IMR-90 (cell line): ENCODE results near the gene C3orf22. TPM values are rescaled to one million over a fixed set of nuclear protein-coding genes. Genes with fewer than 3 reads are reported as not detected.

Source experiments
- ATAC-seq: fragments of 200-7000 bp; cut with Tn5 transposase; 2 replicates; pipeline ENCODE4 v1.9.1; 2020; ENCODE audit warnings: low read depth, mild to moderate bottlenecking, moderate library complexity
- BruUV-seq: library from RNA; stranded (reverse); fragments of 400-500 nt; replicated peaks from 2 replicates; lab custom pipeline; 2021; lab: Mats Ljungman, UMichigan
- CTCF ChIA-PET: fragments of 300-600 bp; formaldehyde crosslinking; extraction: SDS; loops from one replicate; lab custom pipeline; 2021; ENCODE audit warnings: antibody characterized with exemption; lab: Yijun Ruan, JAX
- POLR2A ChIA-PET: fragments of 300-600 bp; sonication (Branson Sonifier 250); formaldehyde crosslinking; loops from one replicate; lab custom pipeline; 2022; ENCODE audit warnings: antibody characterized with exemption; ENCODE audit not compliant: unreplicated experiment; lab: Charles Lee
- DNase-seq: peaks from one replicate; pipeline ENCODE4 v3.0.0; 2013
- H2AFZ ChIP-seq: replicated peaks from 2 replicates; pipeline ENCODE3; 2013; ENCODE audit warnings: low read length, mild to moderate bottlenecking; ENCODE audit not compliant: poor library complexity
- H2AK5ac ChIP-seq: 2 replicates; pipeline ENCODE4 v1.6.1; 2013; ENCODE audit warnings: low read depth, low read length, inconsistent platforms
- H2AK9ac ChIP-seq: replicated peaks from 2 replicates; pipeline ENCODE3; 2013; ENCODE audit warnings: mild to moderate bottlenecking, low read depth, low read length, moderate library complexity; ENCODE audit not compliant: poor library complexity
- H2BK120ac ChIP-seq: 2 replicates; pipeline ENCODE4 v1.6.1; 2013; ENCODE audit warnings: low read depth, low read length, inconsistent platforms
- H2BK15ac ChIP-seq: 3 replicates; pipeline ENCODE4 v1.6.1; 2013; ENCODE audit warnings: low read depth, low read length, inconsistent platforms
- H2BK20ac ChIP-seq: 2 replicates; pipeline ENCODE4 v1.6.1; 2013; ENCODE audit warnings: low read depth, mild to moderate bottlenecking, inconsistent platforms, low read length, moderate library complexity
- H2BK5ac ChIP-seq: 2 replicates; pipeline ENCODE4 v1.6.1; 2013; ENCODE audit warnings: mild to moderate bottlenecking, low read depth, low read length, inconsistent platforms; ENCODE audit not compliant: poor library complexity, severe bottlenecking
- H3K14ac ChIP-seq: replicated peaks from 2 replicates; pipeline ENCODE4 v1.6.1; 2013; ENCODE audit warnings: low read depth, low read length, inconsistent platforms
- H3K18ac ChIP-seq: 2 replicates; pipeline ENCODE4 v1.6.1; 2013; ENCODE audit warnings: low read depth, low read length, control low read depth
- H3K23ac ChIP-seq: 2 replicates; pipeline ENCODE4 v1.6.1; 2013; ENCODE audit warnings: low read depth, low read length, inconsistent platforms
- H3K27ac ChIP-seq: 2 replicates; pipeline ENCODE4 v1.5.1; 2013; ENCODE audit warnings: mild to moderate bottlenecking, control low read depth, low read length; ENCODE audit not compliant: insufficient read depth
- H3K27me3 ChIP-seq: 2 replicates; pipeline ENCODE4 v1.6.1; 2013; ENCODE audit warnings: low read length; ENCODE audit not compliant: control insufficient read depth, insufficient read depth
- H3K36me3 ChIP-seq: 2 replicates; pipeline ENCODE4 v1.6.1; 2013; ENCODE audit warnings: low read length, mixed read lengths; ENCODE audit not compliant: control insufficient read depth, insufficient read depth
- H3K4ac ChIP-seq: 2 replicates; pipeline ENCODE4 v1.6.1; 2013; ENCODE audit warnings: low read depth, low read length, inconsistent platforms
- H3K4me1 ChIP-seq: 2 replicates; pipeline ENCODE4 v1.6.1; 2013; ENCODE audit warnings: low read length, mixed read lengths; ENCODE audit not compliant: control insufficient read depth, insufficient read depth
- H3K4me2 ChIP-seq: 2 replicates; pipeline ENCODE4 v1.6.1; 2013; ENCODE audit warnings: low read depth, mild to moderate bottlenecking, control low read depth, low read length, moderate library complexity
- H3K4me3 ChIP-seq: 2 replicates; pipeline ENCODE4 v1.5.1; 2013; ENCODE audit warnings: low read depth, mild to moderate bottlenecking, control low read depth, low read length, moderate library complexity; ENCODE audit not compliant: insufficient read depth
- H3K56ac ChIP-seq: 2 replicates; pipeline ENCODE4 v1.6.1; 2013; ENCODE audit warnings: low read length, inconsistent platforms; ENCODE audit not compliant: insufficient read depth; ENCODE audit errors: extremely low read depth
- H3K79me1 ChIP-seq, 2 experiments: 2 replicates each; pipeline ENCODE4 v1.6.1; 2013; ENCODE audit warnings: low read length in 2 of 2, inconsistent platforms in 1 of 2, low read depth in 1 of 2
- H3K9ac ChIP-seq: 2 replicates; pipeline ENCODE4 v1.6.1; 2013; ENCODE audit warnings: low read depth, low read length, control low read depth
- H3K9me1 ChIP-seq: 2 replicates; pipeline ENCODE4 v1.6.1; 2013; ENCODE audit warnings: low read length, inconsistent platforms; ENCODE audit not compliant: insufficient read depth
- H3K9me3 ChIP-seq: 2 replicates; pipeline ENCODE4 v1.6.1; 2013; ENCODE audit warnings: low read length; ENCODE audit not compliant: control insufficient read depth, insufficient read depth
- H4K20me1 ChIP-seq: 2 replicates; pipeline ENCODE4 v1.6.1; 2013; ENCODE audit warnings: low read length, inconsistent platforms; ENCODE audit not compliant: insufficient read depth
- H4K5ac ChIP-seq: 2 replicates; pipeline ENCODE4 v1.6.1; 2013; ENCODE audit warnings: mild to moderate bottlenecking, low read depth, low read length, control low read depth
- H4K8ac ChIP-seq, 2 experiments: 2 replicates each; pipeline ENCODE4 v1.6.1; 2013; ENCODE audit warnings: low read depth in 2 of 2, low read length in 2 of 2, control low read depth in 1 of 2, inconsistent platforms in 1 of 2
- H4K91ac ChIP-seq: 2 replicates; pipeline ENCODE4 v1.6.1; 2013; ENCODE audit warnings: low read depth, low read length, inconsistent platforms; ENCODE audit not compliant: insufficient read depth
- BHLHE40 ChIP-seq: fragments of 150-350 bp; IDR thresholded peaks from 2 replicates; pipeline ENCODE4 v1.6.1; 2016; ENCODE audit warnings: mild to moderate bottlenecking, low read depth, low read length
- CEBPB ChIP-seq: IDR thresholded peaks from 2 replicates; pipeline ENCODE4 v1.6.1; 2012; ENCODE audit warnings: low read depth, low read length, improper control_type of control experiment
- CHD1 ChIP-seq: IDR thresholded peaks from 2 replicates; pipeline ENCODE4 v1.6.1; 2012; ENCODE audit warnings: low read depth, low read length, improper control_type of control experiment
- CTCF ChIP-seq: conservative IDR thresholded peaks from 2 replicates; pipeline ENCODE4 v1.5.1; 2012; ENCODE audit warnings: mild to moderate bottlenecking, low read depth, low read length, improper control_type of control experiment
- ELK1 ChIP-seq: fragments of 150-350 bp; IDR thresholded peaks from 2 replicates; pipeline ENCODE4 v1.6.1; 2016; ENCODE audit warnings: low read depth, mild to moderate bottlenecking, low read length, moderate library complexity, borderline replicate concordance
- FOS ChIP-seq: fragments of 150-350 bp; IDR thresholded peaks from 2 replicates; pipeline ENCODE4 v1.6.1; 2016; ENCODE audit warnings: low read depth, low read length
- MAFK ChIP-seq: IDR thresholded peaks from 2 replicates; pipeline ENCODE4 v1.6.1; 2012; ENCODE audit warnings: low read depth, low read length, improper control_type of control experiment
- MAZ ChIP-seq: IDR thresholded peaks from 2 replicates; pipeline ENCODE4 v1.6.1; 2012; ENCODE audit warnings: low read depth, mild to moderate bottlenecking, low read length, improper control_type of control experiment, moderate library complexity, borderline replicate concordance
- MXI1 ChIP-seq: IDR thresholded peaks from 2 replicates; pipeline ENCODE4 v1.6.1; 2012; ENCODE audit warnings: low read depth, mild to moderate bottlenecking, low read length, moderate library complexity, borderline replicate concordance
- NFE2L2 ChIP-seq: fragments of 150-350 bp; IDR thresholded peaks from 2 replicates; pipeline ENCODE4 v1.6.1; 2016; ENCODE audit warnings: low read depth, mild to moderate bottlenecking, low read length
- POLR2A ChIP-seq: IDR thresholded peaks from 2 replicates; pipeline ENCODE4 v1.6.1; 2012; ENCODE audit warnings: mild to moderate bottlenecking, low read depth, low read length
- RAD21 ChIP-seq: IDR thresholded peaks from 2 replicates; pipeline ENCODE4 v1.6.1; 2012; ENCODE audit warnings: low read length, improper control_type of control experiment
- RCOR1 ChIP-seq: IDR thresholded peaks from 2 replicates; pipeline ENCODE4 v1.6.1; 2012; ENCODE audit warnings: mild to moderate bottlenecking, low read length, improper control_type of control experiment; ENCODE audit not compliant: insufficient replicate concordance
- RFX5 ChIP-seq: IDR thresholded peaks from 2 replicates; pipeline ENCODE4 v1.8.0; 2012; ENCODE audit warnings: low read depth, mild to moderate bottlenecking, low read length, moderate library complexity
- SMC3 ChIP-seq: fragments of 150-350 bp; IDR thresholded peaks from 2 replicates; pipeline ENCODE4 v1.6.1; 2016; ENCODE audit warnings: low read depth, mild to moderate bottlenecking, antibody characterized with exemption, low read length, moderate library complexity
- USF2 ChIP-seq: fragments of 150-350 bp; IDR thresholded peaks from 2 replicates; pipeline ENCODE4 v1.6.1; 2017; ENCODE audit warnings: mild to moderate bottlenecking, antibody characterized with exemption, low read length, low read depth
- WGBS, 2 experiments: methylation state at CpG; one replicate each; pipeline versions ENCODE4 v1.1.5 to v1.1.7; 2013; ENCODE audit warnings: missing lambda C conversion rate in 2 of 2; ENCODE audit not compliant: insufficient read length in 1 of 2; ENCODE audit errors: extremely low coverage in 2 of 2; 5-methylcytosine and 5-hydroxymethylcytosine counted together
- dilution Hi-C: fragments of 300-500 bp; cut with HindIII; formaldehyde crosslinking; loops from one replicate; pipeline ENCODE4 v1.14.3; 2018; ENCODE audit warnings: low sequenced_read_pairs; ENCODE audit not compliant: unreplicated experiment
- in situ Hi-C: fragments of 300-500 bp; cut with MboI; formaldehyde crosslinking; loops from 3 replicates; pipeline ENCODE4 v1.14.3; 2019; ENCODE audit warnings: low sequenced_read_pairs, inconsistent platforms, mixed read lengths
- intact Hi-C: fragments of 100-400 bp; cut with micrococcal nuclease; formaldehyde crosslinking; loops from 2 replicates; pipeline ENCODE4 v1.10.0; 2022
- polyA plus RNA-seq, 3 experiments: library from polyadenylated mRNA; depleted of rRNA; stranded (reverse); fragments of >200 nt; gene quantifications; 2 replicates each; pipeline ENCODE4 v1.2.3, GENCODE V29; 2012; ENCODE audit warnings: low replicate concordance in 1 of 3
- total RNA-seq: library from RNA; depleted of rRNA; stranded (reverse); fragments of >200 nt; gene quantifications from 2 replicates; pipeline ENCODE4 v1.2.3, GENCODE V29; 2012

C3orf22 gene
- total and polyA plus RNA-seq, 2 of the 4 experiments (the other 2 are of a cell fraction): not detected

- Histone ChIP-seq H4K20me1 (no peaks in the 10 kb centered on the region), H2AFZ (no peak overlapping the region), H3K9ac (no peak overlapping the region), H3K27me3 (peaks cover 47% of the 10 kb centered on the region), H3K79me1 (no peaks in the 10 kb centered on the region), H2BK120ac (no peak overlapping the region), H4K5ac (no peak overlapping the region), H3K4me1 (peaks cover 6% of the 10 kb centered on the region), H2AK9ac (no peak overlapping the region), H3K9me3 (no peaks in the 10 kb centered on the region; the same call in 1 of the 2 replicates), H4K91ac (no peak overlapping the region), H3K14ac (no peak overlapping the region), H3K23ac (no peak overlapping the region), H2BK5ac (no peak overlapping the region), H3K9me1 (peaks cover 12% of the 10 kb centered on the region), H3K18ac (no peak overlapping the region), H3K4me2 (no peak overlapping the region), H4K8ac (no peak overlapping the region), H3K4me3 (no peak overlapping the region), H2AK5ac (no peak overlapping the region), H3K4ac (no peak overlapping the region), H3K56ac (no peak overlapping the region), H3K36me3 (no peaks in the 10 kb centered on the region), H2BK20ac (no peak overlapping the region), H2BK15ac (no peak overlapping the region), H3K27ac (no peak overlapping the region)
- DNase-seq: no peak
- POLR2A ChIA-PET: no interaction called here
- intact Hi-C loops: no loop called here
- TF ChIP-seq CEBPB (no peak), NFE2L2 (no peak), RAD21 (no peak), BHLHE40 (no peak), ELK1 (no peak), MAFK (no peak), MAZ (no peak), CHD1 (no peak), SMC3 (no peak), USF2 (no peak), CTCF (no peak), RFX5 (no peak), MXI1 (no peak), FOS (no peak), RCOR1 (no peak), POLR2A (no peak)
- dilution Hi-C loops: no loop called here
- BruUV-seq: no TSS peak
- in situ Hi-C loops: no loop called here
- WGBS, 2 experiments: no CpG with 5 or more reads among the region's 3 CpGs
- CTCF ChIA-PET: no interaction called here
- no peak for ATAC-seq
Measured at GRCh38 chr3:126536126-126536525, 22.6 kb downstream of the C3orf22 start.
